K562 (cell line): ENCODE measurements around the gene ITPKB. TPM values are rescaled to one million over a fixed set of nuclear protein-coding genes. Genes with fewer than 3 reads are reported as not detected.

ENCODE experiments used
- ATAC-seq: fragments of 200-7000 bp; cut with Tn5 transposase; 3 replicates; pipeline ENCODE4 v1.9.1; 2020; ENCODE audit warnings: moderate library complexity
- BruUV-seq: library from RNA; stranded (reverse); fragments of 400-500 nt; replicated peaks from 2 replicates; lab custom pipeline; 2021; lab: Mats Ljungman, UMichigan
- CTCF ChIA-PET: fragments of 300-600 bp; formaldehyde crosslinking; extraction: SDS; loops from one replicate; lab custom pipeline; 2021; ENCODE audit warnings: low intra/inter-chr PET ratio; lab: Yijun Ruan, JAX
- POLR2A ChIA-PET: fragments of 300-600, 350-650 bp; sonication (Branson Sonifier 250); formaldehyde crosslinking; extraction: SDS; loops from one replicate; lab custom pipeline; 2021; ENCODE audit warnings: antibody characterized with exemption, inconsistent platforms; lab: Yijun Ruan, JAX
- DNase-seq, 4 experiments: peaks; one replicate each; pipeline versions ENCODE4 v3.0.0 to v3.0.0-alpha.2; 2011 to 2018; ENCODE audit warnings: low spot score in 3 of 4, mixed read lengths in 3 of 4; ENCODE audit errors: extremely low read depth in 1 of 4
- FAIRE-seq: peaks from 2 replicates; lab custom pipeline; 2011; peaks lifted over from hg19 to GRCh38; lab: Jason Lieb, UNC
- H2AFZ ChIP-seq: 2 replicates; pipeline ENCODE4 v1.6.0; 2011; ENCODE audit warnings: low read depth, low read length, control low read depth, inconsistent platforms
- H3K27ac ChIP-seq: fragments of 200-600 bp; 3 replicates; pipeline ENCODE4 v1.8.0; 2011; ENCODE audit warnings: low read depth, mild to moderate bottlenecking, control low read depth, inconsistent platforms, low read length, moderate library complexity, mixed read lengths; ENCODE audit errors: extremely low read depth
- H3K27me3 ChIP-seq, 2 experiments: fragments of 300-600 bp in 1 of 2; 2 replicates in 1 of 2; 3 replicates in 1 of 2; pipeline versions ENCODE4 v1.6.0 to v1.8.0; 2011; ENCODE audit warnings: inconsistent platforms in 2 of 2, low read length in 2 of 2, mild to moderate bottlenecking in 1 of 2, mixed read lengths in 1 of 2, moderate library complexity in 1 of 2; ENCODE audit not compliant: control insufficient read depth in 2 of 2, insufficient read depth in 2 of 2
- H3K36me3 ChIP-seq: fragments of 300-600 bp; 3 replicates; pipeline ENCODE4 v1.8.0; 2011; ENCODE audit warnings: mild to moderate bottlenecking, low read length, inconsistent platforms; ENCODE audit not compliant: control insufficient read depth, insufficient read depth
- H3K4me1 ChIP-seq, 2 experiments: fragments of 200-600 bp in 1 of 2; replicated peaks in 1 of 2; 2 replicates in 1 of 2; 3 replicates in 1 of 2; pipeline versions ENCODE4 v1.5.1 to v1.8.0; 2011; ENCODE audit warnings: inconsistent platforms in 2 of 2, low read length in 2 of 2, mild to moderate bottlenecking in 1 of 2, mixed read lengths in 1 of 2, moderate library complexity in 1 of 2; ENCODE audit not compliant: control insufficient read depth in 2 of 2, insufficient read depth in 2 of 2
- H3K4me2 ChIP-seq: 2 replicates; pipeline ENCODE4 v1.6.1; 2011; ENCODE audit warnings: low read length, control low read depth, inconsistent platforms, mixed read lengths; ENCODE audit not compliant: insufficient read depth
- H3K4me3 ChIP-seq: fragments of 200-600 bp; sonication (generic), shearing (Covaris generic); 2 replicates; pipeline ENCODE4 v1.5.1; 2016; ENCODE audit warnings: control low read depth, inconsistent platforms
- H3K79me2 ChIP-seq: fragments of 200-600 bp; 3 replicates; pipeline ENCODE4 v1.8.0; 2011; ENCODE audit warnings: low read length, inconsistent platforms; ENCODE audit not compliant: control insufficient read depth, insufficient read depth
- H3K9ac ChIP-seq, 2 experiments: 2 replicates each; pipeline versions ENCODE4 v1.6.0 to v1.6.1; 2011; ENCODE audit warnings: low read depth in 2 of 2, low read length in 2 of 2, control low read depth in 1 of 2, inconsistent platforms in 1 of 2, mild to moderate bottlenecking in 1 of 2, mixed read lengths in 1 of 2; ENCODE audit not compliant: insufficient read depth in 1 of 2
- H3K9me1 ChIP-seq: one replicate; pipeline ENCODE4 v1.6.0; 2011; ENCODE audit warnings: inconsistent platforms, mild to moderate bottlenecking, low read length, moderate library complexity; ENCODE audit not compliant: control insufficient read depth, insufficient read depth
- H3K9me3 ChIP-seq: replicated peaks from 2 replicates; pipeline ENCODE4 v1.5.1; 2011; ENCODE audit warnings: low read depth, low read length, inconsistent platforms; ENCODE audit not compliant: control insufficient read depth, insufficient read depth
- H4K20me1 ChIP-seq: replicated peaks from 2 replicates; pipeline ENCODE4 v1.6.1; 2011; ENCODE audit warnings: low read length, inconsistent platforms, mixed read lengths; ENCODE audit not compliant: control insufficient read depth, insufficient read depth
- MYBL2 ChIP-seq, 2 experiments: fragments of 450-650 bp in 1 of 2; sonication (generic) in 1 of 2; formaldehyde crosslinking in 1 of 2; IDR thresholded peaks; 2 replicates each; pipeline versions ENCODE4 v1.6.1 to v1.8.1; 2017 to 2022; ENCODE audit warnings: borderline replicate concordance in 1 of 2, inconsistent platforms in 1 of 2, low read depth in 1 of 2, mild to moderate bottlenecking in 1 of 2, missing genetic modification reagents in 1 of 2, moderate library complexity in 1 of 2
- WGBS: fragments of 100-300 bp; shearing (Covaris generic); methylation state at CpG from one replicate; pipeline ENCODE4 v1.1.6; 2016; ENCODE audit warnings: low coverage, mixed read lengths; ENCODE audit not compliant: insufficient coverage; ENCODE audit errors: missing lambda C conversion rate; 5-methylcytosine and 5-hydroxymethylcytosine counted together
- in situ Hi-C: fragments of 300-500 bp; cut with MboI; formaldehyde crosslinking; loops from 4 replicates; pipeline ENCODE4 v1.15.0; 2018; ENCODE audit warnings: inconsistent platforms, mixed read lengths
- intact Hi-C: fragments of 100-400 bp; cut with micrococcal nuclease; formaldehyde crosslinking; loops from 2 replicates; pipeline ENCODE4 v1.14.2; 2022
- polyA plus RNA-seq, 8 experiments: library from polyadenylated mRNA; depleted of rRNA in 4 of 8; stranded (reverse) in 5 of 8; unstranded in 3 of 8; fragments of >200 nt; fragmentation: Nextera tagmentation in 2 of 8; fragmentation: Illumina TruSeq in 1 of 8; extraction: Ambion mirVana in 2 of 8; extraction: Trizol in 1 of 8; gene quantifications; 2 replicates each; pipeline versions ENCODE4 v1.2.1 to v1.2.3, GENCODE V29; 2011 to 2014; ENCODE audit warnings: inconsistent platforms in 1 of 8, missing spikeins in 1 of 8
- total RNA-seq, 7 experiments: library from RNA; depleted of rRNA in 6 of 7; stranded (reverse); fragments of >200 nt in 6 of 7; fragmentation: Illumina TruSeq in 2 of 7; extraction: Trizol in 2 of 7; gene quantifications; 2 replicates each; pipeline versions ENCODE4 v1.2.1 to v1.2.3, GENCODE V29; 2011 to 2021; ENCODE audit warnings: low replicate concordance in 1 of 7
- TF ChIP-seq, protein P1 (sequence below): fragments of 250-450 bp; sonication (Bioruptor Pico); IDR thresholded peaks from 2 replicates; pipeline ENCODE4 v1.4.0; 2020

ITPKB gene
- total and polyA plus RNA-seq, 9 of the 15 experiments (the other 6 are each of a cell fraction or from before 2014, with no cell fraction given) = 0.01 to 0.22 TPM; not detected in 7

DNA sequence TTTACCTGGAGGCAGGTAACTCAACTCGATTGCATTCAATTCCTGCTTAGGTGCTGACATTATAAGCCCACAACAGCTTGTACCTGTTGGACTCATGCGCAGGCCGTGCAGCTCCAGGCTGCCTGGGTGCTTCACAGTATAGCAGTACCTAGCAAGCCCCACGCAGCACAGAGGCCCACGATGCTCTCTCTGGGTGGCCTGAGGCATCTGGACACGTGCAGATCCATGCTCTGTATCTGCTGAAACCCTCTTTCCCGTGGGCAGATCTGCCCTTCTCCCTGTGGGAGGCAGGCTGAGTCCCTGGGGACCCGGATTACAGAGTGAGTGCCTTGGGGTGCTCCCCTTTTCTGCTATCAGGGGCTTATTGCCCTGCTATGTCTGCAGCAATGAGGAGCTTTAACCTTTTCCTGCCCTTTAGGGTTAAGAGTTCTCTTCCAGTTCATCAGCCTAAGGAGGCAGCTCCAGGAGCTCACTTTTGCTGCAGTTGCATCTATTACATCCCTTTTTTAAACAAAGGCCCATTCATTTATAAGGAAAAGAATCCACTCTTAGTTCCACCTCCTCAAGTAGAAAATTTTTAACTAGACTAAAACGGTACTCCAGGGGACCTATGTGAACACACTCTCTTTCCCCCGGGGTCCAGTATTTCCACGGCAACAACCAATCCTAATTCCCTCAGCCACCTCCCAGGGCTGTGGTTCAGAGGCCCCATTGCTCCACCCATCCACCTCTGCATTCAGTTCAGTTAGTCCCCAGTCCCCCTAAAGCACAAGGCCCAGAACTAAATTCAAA, 19.3 kb downstream of the ITPKB start (continued):
- TF ChIP-seq, protein P1, sequence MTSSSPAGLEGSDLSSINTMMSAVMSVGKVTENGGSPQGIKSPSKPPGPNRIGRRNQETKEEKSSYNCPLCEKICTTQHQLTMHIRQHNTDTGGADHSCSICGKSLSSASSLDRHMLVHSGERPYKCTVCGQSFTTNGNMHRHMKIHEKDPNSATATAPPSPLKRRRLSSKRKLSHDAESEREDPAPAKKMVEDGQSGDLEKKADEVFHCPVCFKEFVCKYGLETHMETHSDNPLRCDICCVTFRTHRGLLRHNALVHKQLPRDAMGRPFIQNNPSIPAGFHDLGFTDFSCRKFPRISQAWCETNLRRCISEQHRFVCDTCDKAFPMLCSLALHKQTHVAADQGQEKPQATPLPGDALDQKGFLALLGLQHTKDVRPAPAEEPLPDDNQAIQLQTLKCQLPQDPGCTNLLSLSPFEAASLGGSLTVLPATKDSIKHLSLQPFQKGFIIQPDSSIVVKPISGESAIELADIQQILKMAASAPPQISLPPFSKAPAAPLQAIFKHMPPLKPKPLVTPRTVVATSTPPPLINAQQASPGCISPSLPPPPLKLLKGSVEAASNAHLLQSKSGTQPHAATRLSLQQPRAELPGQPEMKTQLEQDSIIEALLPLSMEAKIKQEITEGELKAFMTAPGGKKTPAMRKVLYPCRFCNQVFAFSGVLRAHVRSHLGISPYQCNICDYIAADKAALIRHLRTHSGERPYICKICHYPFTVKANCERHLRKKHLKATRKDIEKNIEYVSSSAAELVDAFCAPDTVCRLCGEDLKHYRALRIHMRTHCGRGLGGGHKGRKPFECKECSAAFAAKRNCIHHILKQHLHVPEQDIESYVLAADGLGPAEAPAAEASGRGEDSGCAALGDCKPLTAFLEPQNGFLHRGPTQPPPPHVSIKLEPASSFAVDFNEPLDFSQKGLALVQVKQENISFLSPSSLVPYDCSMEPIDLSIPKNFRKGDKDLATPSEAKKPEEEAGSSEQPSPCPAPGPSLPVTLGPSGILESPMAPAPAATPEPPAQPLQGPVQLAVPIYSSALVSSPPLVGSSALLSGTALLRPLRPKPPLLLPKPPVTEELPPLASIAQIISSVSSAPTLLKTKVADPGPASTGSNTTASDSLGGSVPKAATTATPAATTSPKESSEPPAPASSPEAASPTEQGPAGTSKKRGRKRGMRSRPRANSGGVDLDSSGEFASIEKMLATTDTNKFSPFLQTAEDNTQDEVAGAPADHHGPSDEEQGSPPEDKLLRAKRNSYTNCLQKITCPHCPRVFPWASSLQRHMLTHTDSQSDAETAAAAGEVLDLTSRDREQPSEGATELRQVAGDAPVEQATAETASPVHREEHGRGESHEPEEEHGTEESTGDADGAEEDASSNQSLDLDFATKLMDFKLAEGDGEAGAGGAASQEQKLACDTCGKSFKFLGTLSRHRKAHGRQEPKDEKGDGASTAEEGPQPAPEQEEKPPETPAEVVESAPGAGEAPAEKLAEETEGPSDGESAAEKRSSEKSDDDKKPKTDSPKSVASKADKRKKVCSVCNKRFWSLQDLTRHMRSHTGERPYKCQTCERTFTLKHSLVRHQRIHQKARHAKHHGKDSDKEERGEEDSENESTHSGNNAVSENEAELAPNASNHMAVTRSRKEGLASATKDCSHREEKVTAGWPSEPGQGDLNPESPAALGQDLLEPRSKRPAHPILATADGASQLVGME (CRISPR knock-in tag) = no peak

DNA sequence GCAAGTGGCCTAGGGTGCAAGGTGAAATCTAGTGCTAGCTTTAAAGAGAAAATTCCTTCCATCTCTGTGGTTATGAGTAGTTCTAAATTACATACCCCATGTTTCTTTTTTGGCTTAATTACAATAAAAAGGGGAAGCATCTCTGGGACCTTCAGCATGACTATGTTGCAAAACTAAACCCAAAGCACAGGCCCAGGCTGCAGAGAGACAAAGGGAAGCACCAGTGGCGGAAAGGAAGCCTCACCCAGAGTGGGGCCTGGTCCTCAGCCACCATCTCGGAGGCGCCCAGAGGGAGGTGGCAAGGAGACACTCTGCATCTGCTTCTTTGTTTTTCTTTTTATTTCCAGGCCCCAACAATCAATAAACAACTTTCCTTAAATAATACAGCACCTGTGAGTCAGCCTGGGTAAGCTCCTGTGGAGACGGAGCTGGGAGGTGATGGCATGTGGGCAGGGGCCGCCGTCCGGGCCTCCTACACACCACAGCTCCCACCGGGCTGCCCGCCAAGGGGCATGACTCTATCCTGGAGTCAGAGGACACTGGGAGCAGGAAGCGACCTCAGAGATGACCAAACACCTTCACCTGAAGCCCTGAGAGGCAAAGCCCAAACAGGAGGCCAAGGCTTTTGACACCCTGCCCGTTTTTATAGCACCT, 21.7 kb downstream of the ITPKB start:
- no peak overlapping the region for H3K4me3 ChIP-seq
- DNase-seq (no peak), FAIRE-seq (no peak), ATAC-seq (no peak)
- H3K79me2 ChIP-seq = no peaks in the 10 kb centered on the region
- 2% methylated on average over 11 of the region's 11 CpGs for WGBS
- POLR2A ChIA-PET = no interaction called here
- no peak overlapping the region for H3K9ac ChIP-seq
- 0 out of 5 replicates have a peak, but pooled peaks cover 0 to 4% of the 10 kb centered on the region in 2 experiments for H3K4me1 ChIP-seq
- no peak overlapping the region for H3K27ac ChIP-seq
- no peaks in the 10 kb centered on the region for H3K36me3 ChIP-seq
- H3K4me2 ChIP-seq = no peak overlapping the region
- CTCF ChIA-PET = no interaction called here
- TF ChIP-seq MYBL2 (IDR thresholded peaks at IDR 0.05; ENCODE audit: low read depth) (no peak), MYBL2 (CRISPR knock-in tag; IDR thresholded peaks at IDR 0.05; ENCODE audit: borderline replicate concordance) (no peak)
- no peaks in the 10 kb centered on the region for H3K9me1 ChIP-seq
- H2AFZ ChIP-seq = no peak overlapping the region
- in situ Hi-C loops = no loop called here
- peaks cover 55 to 71% of the 10 kb centered on the region in 2 experiments for H3K27me3 ChIP-seq
- BruUV-seq = no TSS peak
- intact Hi-C loops = no loop called here
- no peaks in the 10 kb centered on the region for H4K20me1 ChIP-seq
- 0 out of 2 replicates have a peak, but pooled peaks cover 7% of the 10 kb centered on the region for H3K9me3 ChIP-seq
